DOHH2 (cell line): ENCODE data around the gene PDXDC1.
"Not testable (repeated sequence)": the region's sequence is repeated elsewhere in the genome, so short reads cannot be mapped to it uniquely, and the experiment has no call there.

Source experiments
- CTCF ChIP-seq: fragments of 200-600 bp; sonication (generic); IDR thresholded peaks from one replicate; pipeline ENCODE4 v1.5.1; 2014; ENCODE audit warnings: antibody characterized with exemption, mild to moderate bottlenecking, low read depth, low read length; ENCODE audit not compliant: poor library complexity, severe bottlenecking
- EZH2phosphoT487 ChIP-seq: fragments of 200-600 bp; sonication (generic); IDR thresholded peaks from 2 replicates; pipeline ENCODE4 v1.6.1; 2017; ENCODE audit warnings: borderline replicate concordance, mild to moderate bottlenecking, antibody characterized with exemption, low read length, moderate library complexity, mixed read lengths

- TF ChIP-seq CTCF, EZH2phosphoT487: not testable (repeated sequence)
These were observed 23.5 kb downstream of the PDXDC1 start for GRCh38 chr16:14998300-14998699.
